Testis (tissue), 3 donors: ENCODE data around the gene C1QBP. TPM values are rescaled to one million over a fixed set of nuclear protein-coding genes. Genes with fewer than 3 reads are reported as not detected.

Source experiments
- DNase-seq: peaks from one replicate; pipeline ENCODE4 v3.0.0-alpha.2; 2019
- H3K27ac ChIP-seq, 2 donors: fragments of 200-600 bp; sonication (generic); one replicate each; pipeline ENCODE4 v1.5.1; 2019
- H3K27me3 ChIP-seq: fragments of 200-600 bp; sonication (generic); one replicate; pipeline ENCODE4 v1.5.1; 2019
- H3K36me3 ChIP-seq: fragments of 200-600 bp; sonication (generic); one replicate; pipeline ENCODE4 v1.5.1; 2017; ENCODE audit warnings: low read depth; ENCODE audit errors: missing control alignments
- H3K4me1 ChIP-seq: fragments of 200-600 bp; sonication (generic); one replicate; pipeline ENCODE4 v1.5.1; 2019
- H3K4me3 ChIP-seq, 2 donors: fragments of 200-600 bp; sonication (generic); one replicate each; pipeline ENCODE4 v1.5.1; 2017 to 2019
- H3K9me3 ChIP-seq: fragments of 200-600 bp; sonication (generic); one replicate; pipeline ENCODE4 v1.5.1; 2017
- CTCF ChIP-seq, 3 experiments: fragments of 450-650 bp in 2 of 3; fragments of 200-600 bp in 1 of 3; sonication (generic) in 1 of 3; IDR thresholded peaks; one replicate each; pipeline ENCODE4 v1.5.1; 2016 to 2019; ENCODE audit warnings: antibody characterized with exemption in 3 of 3, mild to moderate bottlenecking in 2 of 3, moderate library complexity in 1 of 3
- POLR2A ChIP-seq: fragments of 450-650 bp; IDR thresholded peaks from one replicate; pipeline ENCODE4 v1.6.1; 2017; ENCODE audit warnings: antibody characterized with exemption, mild to moderate bottlenecking, moderate library complexity
- WGBS, 2 donors: methylation state at CpG; one replicate each; pipeline ENCODE4 v1.1.5; 2018; 5-methylcytosine and 5-hydroxymethylcytosine counted together
- intact Hi-C: fragments of 100-400 bp; cut with DNase I; formaldehyde crosslinking; loops from one replicate; pipeline ENCODE4 v1.15.1; 2023; ENCODE audit warnings: low total_unique reads
- polyA plus RNA-seq: library from polyadenylated mRNA; stranded (reverse); fragments of 350-450 nt; fragmentation: Illumina TruSeq; extraction: RNeasy Lipid Tissue Mini Kit (QIAGEN cat#74804); gene quantifications from one replicate; pipeline ENCODE4 v1.2.3, GENCODE V29; 2014; ENCODE audit warnings: low read depth, low replicate concordance; ENCODE audit not compliant: insufficient read depth
- total RNA-seq, 2 donors: library from RNA; depleted of rRNA; stranded (reverse); fragments of >200 nt; gene quantifications; one replicate each; pipeline ENCODE4 v1.2.3, GENCODE V29; 2016

Gene C1QBP
- total and polyA plus RNA-seq, 3 donors from 2014 or later, result 120 to 151 (median 133) TPM

- Histone ChIP-seq H3K27ac (peak within 1 kb of the TSS; percentile 97 to 100), H3K4me3 (peak within 1 kb of the TSS; percentile 88 to 95), H3K27me3 (no peaks in the 10 kb centered on the region), H3K36me3 (no peaks in the 10 kb centered on the region), H3K9me3 (no peaks in the 10 kb centered on the region), H3K4me1 (peaks cover 3% of the 10 kb centered on the region)
- 6% methylated on average over 21 to 29 of the region's 29 CpGs for WGBS, 2 donors
- intact Hi-C loops, result no loop called here
- no peak for TF ChIP-seq POLR2A
- TF ChIP-seq CTCF (IDR thresholded peaks at IDR 0.05), result no peak
- peak; percentile 18 for DNase-seq
These were observed 46.6 kb upstream of the C1QBP start, which contains the start of gene DERL2 for GRCh38 chr17:5485270-5486205. Gene DERL2, minus strand, starts transcription at chr17:5486178. Its CDS starts 17 bp downstream, at chr17:5486161.

GRCh38 chr17:5481451-5481850 lies 42.5 kb upstream of the C1QBP start:
- Histone ChIP-seq H3K9me3 (no peaks in the 10 kb centered on the region), H3K27ac (no peak overlapping the region), H3K4me1 (no peaks in the 10 kb centered on the region), H3K27me3 (no peaks in the 10 kb centered on the region), H3K4me3 (no peak overlapping the region), H3K36me3 (no peaks in the 10 kb centered on the region)
- DNase-seq, result no peak
- intact Hi-C loops, result no loop called here
- TF ChIP-seq CTCF (IDR thresholded peaks at IDR 0.05), result no peak
- no peak for TF ChIP-seq POLR2A
- 90 to 98% methylated on average over 4 of the region's 4 CpGs for WGBS, 2 donors

GRCh38 chr17:5480962-5481361 lies 42.0 kb upstream of the C1QBP start:
- H3K27ac ChIP-seq, result no peak overlapping the region
- no peaks in the 10 kb centered on the region for H3K4me1 ChIP-seq
- H3K4me3 ChIP-seq, result no peak overlapping the region
- no peak for DNase-seq
- no peak for TF ChIP-seq POLR2A
- no peak for TF ChIP-seq CTCF (IDR thresholded peaks at IDR 0.05)
- intact Hi-C loops, result no loop called here
- H3K36me3 ChIP-seq, result no peaks in the 10 kb centered on the region
- H3K9me3 ChIP-seq, result no peaks in the 10 kb centered on the region
- 84 to 89% methylated on average over 6 of the region's 6 CpGs for WGBS, 2 donors
- H3K27me3 ChIP-seq, result no peaks in the 10 kb centered on the region

GRCh38 chr17:5478992-5479391 lies 40.0 kb upstream of the C1QBP start:
- WGBS, 2 donors, result 92 to 96% methylated on average over 4 of the region's 4 CpGs
- intact Hi-C loops, result no loop called here
- no peaks in the 10 kb centered on the region for H3K4me1 ChIP-seq
- H3K36me3 ChIP-seq, result no peaks in the 10 kb centered on the region
- TF ChIP-seq POLR2A (no peak), CTCF (IDR thresholded peaks at IDR 0.05) (no peak)
- H3K9me3 ChIP-seq, result no peaks in the 10 kb centered on the region
- DNase-seq, result no peak
- no peak overlapping the region for H3K27ac ChIP-seq
- no peak overlapping the region for H3K4me3 ChIP-seq
- H3K27me3 ChIP-seq, result no peaks in the 10 kb centered on the region
